GM19238 (cell line): ENCODE measurements around the gene MMP7.
"Not testable (repeated sequence)": the region's sequence is repeated elsewhere in the genome, so short reads cannot be mapped to it uniquely, and the experiment has no call there.

ENCODE experiments used
- DNase-seq: peaks from one replicate; pipeline ENCODE4 v3.0.0; 2011; ENCODE audit warnings: low spot score; ENCODE audit not compliant: insufficient read length

MMP7 gene

DNA sequence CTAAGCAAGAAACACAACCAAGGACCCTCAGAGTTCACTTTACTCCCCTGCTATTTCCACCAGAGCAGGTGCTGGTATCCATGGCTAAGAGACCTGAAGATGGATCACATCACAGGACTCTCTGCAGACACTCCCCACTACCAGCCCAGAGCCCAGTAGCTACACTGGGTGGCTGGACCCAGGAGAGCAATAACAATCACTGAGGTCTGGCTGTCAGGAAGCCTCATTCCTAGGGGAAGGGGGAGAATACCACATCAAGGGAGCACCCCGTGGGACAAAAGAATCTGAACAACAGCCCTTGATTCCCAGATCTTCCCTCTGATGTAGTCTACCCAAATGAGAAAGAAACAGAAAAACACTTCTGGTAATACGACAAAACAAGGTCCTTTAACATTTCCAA lies 9.0 kb upstream of the MMP7 start:
- no peak for DNase-seq

DNA sequence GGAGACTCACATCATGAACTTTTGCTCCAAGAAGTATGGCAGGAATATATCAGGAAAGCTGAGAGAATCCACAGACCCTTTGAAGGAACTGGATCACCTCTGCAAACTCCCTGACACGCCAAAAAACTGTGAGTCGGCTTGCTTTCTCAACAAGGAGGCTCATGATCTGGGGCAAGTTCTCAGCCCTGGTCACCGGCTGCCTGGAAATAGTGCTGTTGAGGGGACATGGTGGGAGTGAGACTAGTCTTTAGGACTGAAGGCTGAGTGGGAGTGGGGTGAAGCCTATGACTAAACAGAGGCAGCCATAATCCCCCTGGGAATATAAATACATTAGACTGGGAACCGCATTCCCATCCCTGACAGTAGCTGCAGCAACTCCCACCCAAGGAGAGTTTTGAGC lies 8.4 kb upstream of the MMP7 start:
- DNase-seq, result no peak

DNA sequence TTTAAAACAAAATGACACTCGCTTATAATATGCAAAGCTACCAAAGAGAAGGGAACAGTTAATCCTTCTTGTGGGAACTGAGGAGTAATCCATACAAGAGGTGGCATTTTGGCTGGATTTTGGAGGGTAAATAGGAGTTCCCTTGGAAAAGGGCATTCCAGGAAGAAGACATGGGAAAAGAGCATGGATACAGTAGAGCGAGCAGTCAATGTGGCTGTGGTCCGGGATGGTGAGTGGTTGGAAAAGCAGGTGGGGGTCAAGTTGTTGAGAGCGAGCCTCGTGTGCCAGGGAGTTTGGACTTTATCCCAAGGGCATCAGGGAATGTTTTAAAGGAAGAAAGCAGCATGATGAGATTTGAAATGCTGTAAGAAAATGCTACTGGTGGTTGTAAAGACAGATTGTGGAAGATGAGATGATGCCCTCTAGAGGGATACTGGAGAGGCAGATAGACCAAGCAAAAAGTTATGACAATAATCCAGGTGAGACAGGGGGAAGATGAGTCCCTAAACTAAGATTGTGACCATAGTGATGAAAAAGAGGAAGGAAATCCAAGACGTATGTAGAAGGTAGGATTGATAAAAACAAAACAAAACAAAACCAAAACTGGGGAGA lies 3.8 kb upstream of the MMP7 start:
- DNase-seq, result no peak

DNA sequence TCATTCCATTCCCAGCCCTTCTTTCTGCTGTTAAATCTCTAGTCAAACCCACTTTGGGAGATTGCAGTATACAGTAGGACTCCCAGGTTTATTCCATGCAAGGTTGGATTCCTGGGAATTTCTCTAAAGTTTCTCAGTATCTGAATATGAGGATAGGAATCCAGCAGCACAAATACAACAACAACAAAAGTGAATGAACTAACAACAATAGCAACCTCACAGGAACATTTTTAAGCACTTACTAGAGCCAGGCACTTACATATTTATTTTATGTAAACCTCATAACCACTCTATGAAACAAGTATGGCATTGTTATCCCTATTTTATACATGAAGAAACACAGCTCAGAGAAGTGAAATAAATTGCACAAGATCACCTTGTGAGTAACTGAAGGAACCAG lies 1.9 kb downstream of the MMP7 start:
- no peak for DNase-seq

DNA sequence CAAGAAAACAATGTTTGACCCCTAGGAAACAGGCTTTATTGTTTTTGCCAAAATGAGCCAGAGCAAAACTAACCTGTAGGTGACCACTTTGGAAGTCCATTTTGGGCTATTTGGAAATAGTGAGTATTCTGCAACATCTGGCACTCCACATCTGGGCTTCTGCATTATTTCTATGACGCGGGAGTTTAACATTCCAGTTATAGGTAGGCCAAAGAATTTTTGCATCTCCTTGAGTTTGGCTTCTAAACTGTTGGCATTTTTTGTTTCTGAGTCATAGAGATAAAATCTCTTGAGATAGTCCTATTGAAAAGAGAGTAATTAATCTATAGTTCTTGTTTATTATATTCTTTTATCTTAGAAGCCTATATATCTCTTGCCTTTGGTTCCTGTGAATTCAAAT lies 2.9 kb downstream of the MMP7 start:
- no peak for DNase-seq

DNA sequence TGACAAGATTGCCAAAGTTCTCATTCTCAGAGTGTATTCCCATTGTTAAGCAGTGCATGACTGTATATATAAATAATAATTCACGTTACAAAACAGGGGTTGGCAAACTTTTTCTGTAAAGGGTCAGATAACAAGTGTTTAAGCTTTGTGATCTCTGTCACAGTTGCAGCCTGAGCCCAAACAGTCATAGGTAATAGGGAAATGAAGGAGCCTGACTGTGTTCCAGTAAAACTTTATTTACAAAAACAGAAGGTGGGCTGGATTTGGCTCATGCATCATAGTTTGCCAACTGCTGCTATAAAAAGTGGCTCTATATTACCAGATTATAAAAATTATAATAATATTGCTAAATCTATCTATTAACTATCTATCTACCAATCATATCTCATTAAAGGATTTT lies 3.5 kb downstream of the MMP7 start:
- DNase-seq, result no peak

DNA sequence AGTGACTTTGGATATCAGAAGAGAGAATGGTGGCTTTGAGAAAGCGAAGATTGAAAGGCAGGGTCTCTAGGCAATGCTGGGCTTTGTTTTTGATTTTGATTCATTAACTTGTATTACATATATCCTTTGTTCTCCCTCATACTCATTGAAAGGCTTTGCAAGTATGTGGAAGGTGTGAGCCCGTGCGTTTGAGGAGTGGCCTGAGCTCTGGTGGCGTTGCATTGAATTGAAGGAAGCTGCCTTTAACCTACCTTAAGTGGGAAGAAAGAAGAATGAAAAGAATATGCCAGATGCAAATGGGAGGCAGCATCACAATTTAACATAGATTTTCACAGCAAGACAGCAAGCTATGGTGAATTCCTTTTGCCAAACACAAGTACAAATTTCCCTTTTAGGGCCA lies 6.7 kb downstream of the MMP7 start:
- DNase-seq, result no peak

DNA sequence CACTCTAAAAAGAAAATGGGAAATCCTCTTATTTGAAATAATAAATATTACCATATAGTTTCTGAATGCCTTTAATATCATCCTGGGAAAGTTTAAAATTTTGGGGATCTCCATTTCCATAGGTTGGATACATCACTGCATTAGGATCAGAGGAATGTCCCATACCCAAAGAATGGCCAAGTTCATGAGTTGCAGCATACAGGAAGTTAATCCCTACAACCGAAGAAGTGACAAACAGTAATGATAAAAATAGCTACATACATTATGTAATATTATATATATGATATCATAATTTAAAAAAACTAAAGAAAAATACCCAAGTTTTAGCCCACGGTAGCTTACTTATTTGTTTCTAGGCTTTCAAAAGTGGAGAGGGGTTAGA lies 7.4 kb downstream of the MMP7 start:
- DNase-seq, result no peak

DNA sequence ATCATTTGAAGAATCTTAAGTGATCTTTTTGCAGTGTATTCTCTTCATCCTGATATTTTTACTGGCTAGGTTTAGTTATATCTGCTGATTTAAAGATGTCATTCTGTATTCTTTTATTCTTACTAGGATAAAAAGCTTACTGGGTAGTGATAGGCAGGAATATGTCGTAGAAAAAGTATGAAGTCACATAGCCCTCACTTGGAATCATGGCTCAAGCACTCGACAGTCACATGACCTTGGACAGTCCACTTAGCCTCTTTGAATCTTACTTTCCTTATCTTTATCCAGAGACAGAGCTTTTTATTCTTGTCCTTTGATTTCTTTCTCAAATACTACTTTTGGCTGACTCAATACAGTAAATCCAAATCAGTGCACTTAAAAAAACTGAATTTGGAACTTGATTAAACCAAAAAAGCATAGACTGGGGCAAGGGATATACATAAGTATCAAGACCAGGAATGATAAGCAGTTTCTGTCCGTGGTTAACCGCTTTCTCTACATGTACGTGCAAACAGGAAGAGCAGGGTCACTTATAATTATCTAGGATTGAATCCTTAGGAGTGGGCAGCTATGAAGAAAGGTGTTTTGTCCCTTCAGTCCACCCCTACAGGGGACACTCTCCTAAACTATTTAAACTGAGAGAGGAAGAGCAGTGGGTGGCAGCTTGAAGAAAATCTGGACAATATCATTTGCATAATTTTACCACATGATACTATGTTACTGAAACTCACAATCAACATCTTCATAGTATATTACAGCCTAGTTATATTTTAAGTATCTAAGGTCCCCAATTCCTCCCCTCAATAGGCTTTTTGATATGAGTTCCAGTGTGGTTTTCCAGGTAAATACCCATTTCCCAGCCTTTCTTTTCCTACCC lies 8.0 kb downstream of the MMP7 start:
- no peak for DNase-seq

DNA sequence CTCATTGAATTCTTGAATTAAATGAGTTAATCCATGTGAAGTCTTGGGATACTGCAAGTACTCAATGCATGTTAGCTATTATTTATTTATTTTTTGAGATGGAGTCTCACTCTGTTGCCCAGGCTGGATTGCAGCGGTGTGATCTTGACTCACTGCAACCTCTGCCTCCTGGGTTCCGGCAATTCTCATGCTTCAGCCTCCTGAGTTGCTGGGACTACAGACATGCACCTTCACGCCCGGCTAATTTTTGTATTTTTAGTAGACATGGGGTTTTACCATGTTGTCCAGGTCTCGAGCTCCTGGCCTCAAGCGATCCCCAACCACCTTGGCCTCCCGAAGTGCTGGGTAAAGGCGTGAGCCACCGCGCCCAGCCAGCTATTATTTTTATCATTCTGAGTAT lies 9.4 kb downstream of the MMP7 start:
- no peak for DNase-seq

DNA sequence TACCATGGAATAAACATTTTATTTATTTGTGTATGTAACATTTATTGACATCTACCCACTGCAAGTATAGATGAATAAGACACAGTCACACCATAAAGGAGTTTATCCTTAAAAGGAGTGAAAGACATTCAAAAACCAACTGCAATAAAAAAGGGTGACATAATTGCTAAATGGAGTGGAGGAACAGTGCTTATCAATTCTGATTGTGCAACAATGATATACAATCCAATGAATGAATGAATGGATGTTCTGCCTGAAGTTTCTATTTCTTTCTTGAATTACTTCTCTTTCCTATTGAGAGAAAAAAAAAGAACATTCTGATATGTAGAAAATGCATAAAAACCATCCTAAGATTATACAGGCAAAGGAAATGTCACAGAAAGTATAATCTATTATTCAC lies 10.0 kb downstream of the MMP7 start:
- DNase-seq, result no peak

DNA sequence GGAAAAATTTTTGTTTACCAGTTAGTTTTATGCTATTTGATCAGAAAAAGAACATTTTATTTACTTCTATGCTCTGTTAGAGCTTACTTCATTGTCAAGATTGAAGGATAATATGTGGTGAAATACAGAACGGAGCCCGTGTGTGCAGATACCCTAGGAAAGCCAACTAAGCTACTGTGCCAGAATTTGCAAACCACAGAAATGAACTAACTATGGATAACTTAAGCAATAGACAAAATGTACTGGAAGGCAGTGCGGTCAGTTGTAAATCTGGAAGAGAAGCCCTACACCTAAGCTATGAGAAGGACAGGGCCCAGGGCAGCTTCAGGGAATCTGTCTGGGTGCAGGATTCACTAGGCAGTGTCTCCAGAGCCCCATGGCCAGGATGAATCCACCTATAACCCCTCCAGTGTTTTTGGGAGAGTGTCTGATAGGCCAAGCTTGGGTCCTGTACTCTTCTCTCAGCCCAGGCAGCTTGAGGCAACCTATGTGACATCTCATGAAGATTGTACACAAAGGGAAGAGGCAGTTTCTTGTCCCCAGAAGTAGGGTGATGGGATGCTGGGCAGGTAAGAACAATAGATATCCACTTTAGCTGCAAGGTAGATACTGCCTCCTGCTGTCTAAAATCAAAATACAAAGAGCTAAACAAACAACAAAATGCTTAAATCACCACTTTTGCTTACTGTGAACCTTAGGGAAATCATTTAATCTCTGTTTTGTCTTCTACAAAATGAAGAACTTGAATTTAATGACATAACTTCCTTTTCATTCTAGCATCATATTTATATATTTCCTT lies 12.1 kb downstream of the MMP7 start:
- DNase-seq, result no peak

DNA sequence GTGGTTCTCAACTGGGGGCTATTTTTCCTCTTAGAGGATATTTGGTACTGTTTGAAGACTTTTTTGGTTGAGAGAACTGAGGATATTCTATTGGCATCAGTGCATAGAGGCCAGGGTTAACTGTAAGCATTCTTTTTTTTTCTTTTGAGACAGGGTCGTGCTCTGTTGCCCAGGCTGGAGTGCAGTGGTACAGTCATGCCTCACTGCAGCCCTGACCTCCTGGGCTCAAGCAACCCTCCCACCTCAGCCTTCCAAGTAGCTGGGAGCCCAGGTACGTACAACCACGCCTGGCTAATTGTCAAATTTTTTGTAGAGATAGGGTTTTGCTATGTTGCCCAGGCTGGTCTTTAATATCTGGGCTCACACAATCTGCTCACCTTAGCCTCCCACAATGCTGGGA lies 12.9 kb downstream of the MMP7 start:
- DNase-seq, result no peak

DNA sequence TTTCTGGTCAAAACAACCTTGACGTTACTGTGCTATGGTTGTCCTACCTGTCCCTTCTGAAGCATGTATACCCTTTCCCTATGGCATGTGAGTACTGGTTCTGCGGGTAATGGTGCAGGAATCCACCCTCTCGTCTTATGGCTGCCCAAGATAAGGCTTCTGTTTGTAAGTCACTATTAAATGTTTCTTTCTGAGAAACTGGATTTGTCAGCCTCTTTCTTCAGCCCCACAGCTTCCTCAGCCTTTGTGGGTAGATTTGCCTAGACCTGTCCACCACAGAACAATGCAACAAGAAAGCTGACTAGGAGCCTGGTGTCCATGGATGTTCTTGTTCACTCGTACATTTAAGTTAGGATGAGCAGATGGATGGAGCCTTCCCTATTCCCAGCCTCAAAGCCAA lies 14.4 kb downstream of the MMP7 start:
- DNase-seq, result no peak

DNA sequence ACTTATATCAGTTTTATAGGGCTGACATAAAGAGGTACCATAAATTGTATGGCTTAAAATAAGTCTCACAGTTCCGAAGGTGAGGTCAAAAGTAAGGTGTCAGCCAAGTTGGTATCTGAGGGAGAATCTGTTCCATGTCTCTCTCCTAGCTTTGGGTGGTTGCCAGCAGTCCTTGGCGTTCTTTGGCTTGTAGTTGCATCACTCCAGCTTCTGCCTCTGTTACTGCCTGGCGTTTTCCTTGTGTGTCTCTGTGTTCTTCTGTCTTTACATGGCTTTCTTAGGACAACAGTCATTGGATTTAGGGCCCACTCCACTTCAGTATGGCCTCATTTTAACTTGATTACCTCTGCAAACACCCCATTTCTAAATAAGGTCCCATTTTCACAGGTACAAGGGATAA lies 16.7 kb downstream of the MMP7 start:
- DNase-seq, result no peak

DNA sequence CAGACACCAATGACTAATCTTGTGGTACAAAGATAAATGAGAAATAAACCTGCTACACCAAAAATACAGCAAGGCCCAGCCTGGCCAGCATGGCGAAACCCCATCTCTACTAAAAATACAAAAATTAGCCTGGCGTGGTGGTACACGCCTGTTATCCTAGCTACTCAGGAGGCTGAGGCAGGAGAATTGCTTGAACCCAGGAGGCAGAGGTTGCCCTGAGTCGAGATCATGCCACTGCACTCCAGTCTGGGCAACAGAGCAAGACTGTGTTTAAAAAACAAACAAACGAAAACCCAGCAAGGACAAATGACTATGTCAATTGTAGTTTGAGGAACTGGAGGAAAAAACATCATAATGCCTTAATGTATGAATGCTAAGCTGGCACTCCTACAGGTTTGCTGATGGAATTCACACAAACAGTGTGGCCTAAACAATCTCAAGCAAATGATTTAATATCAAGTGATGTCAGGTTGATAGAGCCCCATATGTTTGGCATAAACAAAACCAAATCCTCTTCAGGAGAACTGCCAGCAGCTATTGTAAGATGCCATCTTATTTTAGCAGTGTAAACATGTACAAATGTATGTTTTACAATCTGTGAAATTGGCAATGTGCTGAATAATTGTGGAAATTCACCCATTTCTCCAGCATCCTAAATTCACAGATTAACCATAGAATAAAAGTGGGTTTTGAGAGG lies 20.0 kb downstream of the MMP7 start:
- DNase-seq, result no peak

DNA sequence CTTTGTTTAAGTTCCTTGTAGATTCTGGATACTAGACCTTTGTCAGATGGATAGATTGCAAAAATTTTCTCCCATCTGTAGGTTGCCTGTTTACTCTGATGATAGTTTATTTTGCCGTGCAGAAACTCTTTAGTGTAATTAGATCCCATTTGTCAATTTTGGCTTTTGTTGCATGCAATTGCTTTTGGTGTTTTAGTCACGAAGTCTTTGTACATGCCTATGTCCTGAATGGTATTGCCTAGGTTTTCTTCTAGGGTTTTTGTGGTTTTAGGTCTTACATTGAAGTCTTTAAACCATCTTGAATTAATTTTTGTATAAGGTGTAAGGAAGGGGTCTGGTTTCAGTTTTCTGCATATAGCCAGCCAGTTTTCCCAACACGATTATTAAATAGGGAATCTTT lies 27.7 kb downstream of the MMP7 start:
- not testable (repeated sequence) for DNase-seq

DNA sequence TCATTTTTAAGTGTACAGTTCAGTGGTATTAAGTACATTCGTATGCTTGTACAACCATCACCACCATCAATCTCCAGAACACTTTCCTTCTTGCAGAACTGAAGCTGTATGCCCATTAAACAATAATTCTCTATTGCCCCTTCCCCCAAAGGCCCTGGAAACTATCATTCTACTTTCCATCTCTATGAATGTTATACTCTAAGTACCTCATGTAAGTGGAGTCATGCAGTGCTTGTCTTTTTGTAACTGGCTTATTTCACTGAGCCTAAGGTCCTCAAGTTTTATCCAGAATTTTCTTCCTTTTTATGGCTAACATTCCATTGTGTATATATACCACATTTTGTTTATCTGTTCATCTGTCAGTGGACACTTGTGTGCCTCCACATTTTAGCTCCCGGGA lies 29.7 kb downstream of the MMP7 start:
- no peak for DNase-seq

DNA sequence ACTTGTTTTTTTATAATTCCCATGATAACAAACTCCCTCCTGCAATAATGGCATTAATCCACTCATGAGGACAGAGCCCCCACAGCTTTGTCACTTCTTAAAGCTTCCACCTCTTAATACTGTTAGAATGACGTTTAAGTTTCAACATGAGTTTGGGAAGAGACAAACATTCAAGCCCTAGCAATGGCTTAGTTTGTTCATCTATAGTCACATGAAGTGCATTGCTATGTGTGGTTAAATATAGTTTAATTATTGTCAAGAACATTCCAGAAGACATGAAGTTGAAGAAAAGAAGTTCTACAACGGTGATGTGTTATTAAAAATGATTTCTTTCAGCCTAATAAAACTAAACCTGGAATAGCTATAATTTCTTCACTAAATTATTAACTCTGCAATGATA lies 30.6 kb downstream of the MMP7 start:
- no peak for DNase-seq

DNA sequence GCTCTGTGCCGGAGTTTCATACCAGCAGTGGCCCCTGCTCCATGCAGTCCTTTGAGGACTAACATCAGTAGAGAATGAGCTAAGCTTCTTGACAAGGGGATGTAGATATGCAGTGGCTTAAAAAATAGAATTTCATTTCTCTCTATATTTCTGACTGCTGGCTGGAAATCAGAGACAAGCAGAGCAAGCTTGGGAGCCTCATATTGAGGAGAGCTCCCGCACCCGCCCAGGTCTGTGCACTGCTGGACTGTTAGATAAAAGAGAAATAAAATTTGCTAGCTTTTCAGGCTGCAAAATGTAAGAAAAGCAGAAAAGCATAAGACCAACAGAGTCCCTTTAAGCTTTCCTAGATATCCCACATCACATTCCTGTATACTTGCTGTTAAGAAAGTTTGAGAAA lies 31.4 kb downstream of the MMP7 start:
- no peak for DNase-seq

DNA sequence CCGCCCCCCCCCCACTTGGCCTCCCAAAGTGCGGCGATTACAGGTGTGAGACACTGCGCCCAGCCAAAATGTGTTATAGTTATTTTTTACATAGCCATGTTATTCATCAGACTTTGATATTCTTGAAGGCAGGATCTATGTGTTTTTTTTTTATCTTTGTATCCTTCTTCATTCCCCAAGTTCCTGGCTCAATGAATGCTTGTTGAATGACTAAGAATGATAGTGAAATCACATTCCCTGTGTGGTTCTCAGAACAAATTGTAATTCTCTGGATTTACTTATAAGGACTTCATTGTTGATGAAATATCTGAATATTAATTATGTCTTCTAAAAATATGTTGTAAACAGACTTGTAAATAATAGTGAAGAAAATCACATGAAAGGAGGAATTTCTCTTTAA lies 33.5 kb downstream of the MMP7 start:
- no peak for DNase-seq
